IMR-90 (cell line): Measurements from ENCODE around the gene ETFB. TPM values are rescaled to one million over a fixed set of nuclear protein-coding genes. Genes with fewer than 3 reads are reported as not detected.

ENCODE experiments used
- ATAC-seq: fragments of 200-7000 bp; cut with Tn5 transposase; 2 replicates; pipeline ENCODE4 v1.9.1; 2020; ENCODE audit warnings: low read depth, mild to moderate bottlenecking, moderate library complexity
- BruUV-seq: library from RNA; stranded (reverse); fragments of 400-500 nt; replicated peaks from 2 replicates; lab custom pipeline; 2021; lab: Mats Ljungman, UMichigan
- CTCF ChIA-PET: fragments of 300-600 bp; formaldehyde crosslinking; extraction: SDS; loops from one replicate; lab custom pipeline; 2021; ENCODE audit warnings: antibody characterized with exemption; lab: Yijun Ruan, JAX
- POLR2A ChIA-PET: fragments of 300-600 bp; sonication (Branson Sonifier 250); formaldehyde crosslinking; loops from one replicate; lab custom pipeline; 2022; ENCODE audit warnings: antibody characterized with exemption; ENCODE audit not compliant: unreplicated experiment; lab: Charles Lee
- DNase-seq: peaks from one replicate; pipeline ENCODE4 v3.0.0; 2013
- H2AFZ ChIP-seq: replicated peaks from 2 replicates; pipeline ENCODE3; 2013; ENCODE audit warnings: low read length, mild to moderate bottlenecking; ENCODE audit not compliant: poor library complexity
- H2AK5ac ChIP-seq: 2 replicates; pipeline ENCODE4 v1.6.1; 2013; ENCODE audit warnings: low read depth, low read length, inconsistent platforms
- H2AK9ac ChIP-seq: replicated peaks from 2 replicates; pipeline ENCODE3; 2013; ENCODE audit warnings: mild to moderate bottlenecking, low read depth, low read length, moderate library complexity; ENCODE audit not compliant: poor library complexity
- H2BK120ac ChIP-seq: 2 replicates; pipeline ENCODE4 v1.6.1; 2013; ENCODE audit warnings: low read depth, low read length, inconsistent platforms
- H2BK15ac ChIP-seq: 3 replicates; pipeline ENCODE4 v1.6.1; 2013; ENCODE audit warnings: low read depth, low read length, inconsistent platforms
- H2BK20ac ChIP-seq: 2 replicates; pipeline ENCODE4 v1.6.1; 2013; ENCODE audit warnings: low read depth, mild to moderate bottlenecking, inconsistent platforms, low read length, moderate library complexity
- H2BK5ac ChIP-seq: 2 replicates; pipeline ENCODE4 v1.6.1; 2013; ENCODE audit warnings: mild to moderate bottlenecking, low read depth, low read length, inconsistent platforms; ENCODE audit not compliant: poor library complexity, severe bottlenecking
- H3K14ac ChIP-seq: replicated peaks from 2 replicates; pipeline ENCODE4 v1.6.1; 2013; ENCODE audit warnings: low read depth, low read length, inconsistent platforms
- H3K18ac ChIP-seq: 2 replicates; pipeline ENCODE4 v1.6.1; 2013; ENCODE audit warnings: low read depth, low read length, control low read depth
- H3K23ac ChIP-seq: 2 replicates; pipeline ENCODE4 v1.6.1; 2013; ENCODE audit warnings: low read depth, low read length, inconsistent platforms
- H3K27ac ChIP-seq: 2 replicates; pipeline ENCODE4 v1.5.1; 2013; ENCODE audit warnings: mild to moderate bottlenecking, control low read depth, low read length; ENCODE audit not compliant: insufficient read depth
- H3K27me3 ChIP-seq: 2 replicates; pipeline ENCODE4 v1.6.1; 2013; ENCODE audit warnings: low read length; ENCODE audit not compliant: control insufficient read depth, insufficient read depth
- H3K36me3 ChIP-seq: 2 replicates; pipeline ENCODE4 v1.6.1; 2013; ENCODE audit warnings: low read length, mixed read lengths; ENCODE audit not compliant: control insufficient read depth, insufficient read depth
- H3K4ac ChIP-seq: 2 replicates; pipeline ENCODE4 v1.6.1; 2013; ENCODE audit warnings: low read depth, low read length, inconsistent platforms
- H3K4me1 ChIP-seq: 2 replicates; pipeline ENCODE4 v1.6.1; 2013; ENCODE audit warnings: low read length, mixed read lengths; ENCODE audit not compliant: control insufficient read depth, insufficient read depth
- H3K4me2 ChIP-seq: 2 replicates; pipeline ENCODE4 v1.6.1; 2013; ENCODE audit warnings: low read depth, mild to moderate bottlenecking, control low read depth, low read length, moderate library complexity
- H3K4me3 ChIP-seq: 2 replicates; pipeline ENCODE4 v1.5.1; 2013; ENCODE audit warnings: low read depth, mild to moderate bottlenecking, control low read depth, low read length, moderate library complexity; ENCODE audit not compliant: insufficient read depth
- H3K56ac ChIP-seq: 2 replicates; pipeline ENCODE4 v1.6.1; 2013; ENCODE audit warnings: low read length, inconsistent platforms; ENCODE audit not compliant: insufficient read depth; ENCODE audit errors: extremely low read depth
- H3K79me1 ChIP-seq, 2 experiments: 2 replicates each; pipeline ENCODE4 v1.6.1; 2013; ENCODE audit warnings: low read length in 2 of 2, inconsistent platforms in 1 of 2, low read depth in 1 of 2
- H3K9ac ChIP-seq: 2 replicates; pipeline ENCODE4 v1.6.1; 2013; ENCODE audit warnings: low read depth, low read length, control low read depth
- H3K9me1 ChIP-seq: 2 replicates; pipeline ENCODE4 v1.6.1; 2013; ENCODE audit warnings: low read length, inconsistent platforms; ENCODE audit not compliant: insufficient read depth
- H3K9me3 ChIP-seq: 2 replicates; pipeline ENCODE4 v1.6.1; 2013; ENCODE audit warnings: low read length; ENCODE audit not compliant: control insufficient read depth, insufficient read depth
- H4K20me1 ChIP-seq: 2 replicates; pipeline ENCODE4 v1.6.1; 2013; ENCODE audit warnings: low read length, inconsistent platforms; ENCODE audit not compliant: insufficient read depth
- H4K5ac ChIP-seq: 2 replicates; pipeline ENCODE4 v1.6.1; 2013; ENCODE audit warnings: mild to moderate bottlenecking, low read depth, low read length, control low read depth
- H4K8ac ChIP-seq, 2 experiments: 2 replicates each; pipeline ENCODE4 v1.6.1; 2013; ENCODE audit warnings: low read depth in 2 of 2, low read length in 2 of 2, control low read depth in 1 of 2, inconsistent platforms in 1 of 2
- H4K91ac ChIP-seq: 2 replicates; pipeline ENCODE4 v1.6.1; 2013; ENCODE audit warnings: low read depth, low read length, inconsistent platforms; ENCODE audit not compliant: insufficient read depth
- BHLHE40 ChIP-seq: fragments of 150-350 bp; IDR thresholded peaks from 2 replicates; pipeline ENCODE4 v1.6.1; 2016; ENCODE audit warnings: mild to moderate bottlenecking, low read depth, low read length
- FOS ChIP-seq: fragments of 150-350 bp; IDR thresholded peaks from 2 replicates; pipeline ENCODE4 v1.6.1; 2016; ENCODE audit warnings: low read depth, low read length
- POLR2A ChIP-seq: IDR thresholded peaks from 2 replicates; pipeline ENCODE4 v1.6.1; 2012; ENCODE audit warnings: mild to moderate bottlenecking, low read depth, low read length
- RAD21 ChIP-seq: IDR thresholded peaks from 2 replicates; pipeline ENCODE4 v1.6.1; 2012; ENCODE audit warnings: low read length, improper control_type of control experiment
- WGBS, 2 experiments: methylation state at CpG; one replicate each; pipeline versions ENCODE4 v1.1.5 to v1.1.7; 2013; ENCODE audit warnings: missing lambda C conversion rate in 2 of 2; ENCODE audit not compliant: insufficient read length in 1 of 2; ENCODE audit errors: extremely low coverage in 2 of 2; 5-methylcytosine and 5-hydroxymethylcytosine counted together
- dilution Hi-C: fragments of 300-500 bp; cut with HindIII; formaldehyde crosslinking; loops from one replicate; pipeline ENCODE4 v1.14.3; 2018; ENCODE audit warnings: low sequenced_read_pairs; ENCODE audit not compliant: unreplicated experiment
- in situ Hi-C: fragments of 300-500 bp; cut with MboI; formaldehyde crosslinking; loops from 3 replicates; pipeline ENCODE4 v1.14.3; 2019; ENCODE audit warnings: low sequenced_read_pairs, inconsistent platforms, mixed read lengths
- intact Hi-C: fragments of 100-400 bp; cut with micrococcal nuclease; formaldehyde crosslinking; loops from 2 replicates; pipeline ENCODE4 v1.10.0; 2022
- polyA plus RNA-seq, 3 experiments: library from polyadenylated mRNA; depleted of rRNA; stranded (reverse); fragments of >200 nt; gene quantifications; 2 replicates each; pipeline ENCODE4 v1.2.3, GENCODE V29; 2012; ENCODE audit warnings: low replicate concordance in 1 of 3
- total RNA-seq: library from RNA; depleted of rRNA; stranded (reverse); fragments of >200 nt; gene quantifications from 2 replicates; pipeline ENCODE4 v1.2.3, GENCODE V29; 2012

ETFB gene
- total and polyA plus RNA-seq, 2 of the 4 experiments (the other 2 are of a cell fraction), result 141 to 166 TPM

DNA sequence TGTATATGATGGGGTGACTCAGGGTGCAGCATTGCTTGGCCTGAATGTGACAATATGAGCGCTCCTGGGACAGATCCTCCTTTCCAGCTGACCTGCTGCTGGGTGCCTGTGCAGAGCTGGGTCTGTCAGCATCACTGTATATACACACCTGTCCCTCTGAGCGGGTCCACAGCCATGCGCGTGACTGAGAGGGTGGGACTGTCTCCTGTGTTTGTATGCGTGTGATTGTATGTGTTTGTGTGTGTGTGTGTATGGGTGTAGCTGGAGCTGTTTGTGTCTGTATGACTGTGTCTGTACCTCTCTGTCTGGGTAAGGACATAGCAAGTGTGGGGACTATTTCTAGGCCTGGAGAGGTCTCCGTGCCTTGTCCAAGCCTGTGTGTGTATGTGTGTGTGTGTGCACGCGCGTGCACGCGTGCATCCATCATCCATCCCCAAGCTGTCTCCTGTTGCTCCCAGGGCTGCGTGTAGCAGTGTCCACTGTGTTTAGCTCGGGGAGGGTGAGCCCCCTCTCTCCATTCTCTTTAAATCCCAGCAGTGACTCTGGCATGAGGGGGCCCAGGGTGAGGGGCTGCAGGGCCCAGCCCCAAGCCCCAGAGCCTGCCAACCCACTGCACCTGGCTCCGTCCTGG lies 46.4 kb downstream of the ETFB start:
- Histone ChIP-seq H3K4me1 (no peaks in the 10 kb centered on the region), H3K9me3 (0 out of 2 replicates have a peak, but pooled peaks cover under 1% of the 10 kb centered on the region), H2BK5ac (no peak overlapping the region), H3K79me1 (no peaks in the 10 kb centered on the region), H3K23ac (no peak overlapping the region), H2AK9ac (no peak overlapping the region), H2BK120ac (no peak overlapping the region), H4K8ac (no peak overlapping the region), H4K20me1 (no peaks in the 10 kb centered on the region), H3K4me3 (no peak overlapping the region), H3K27me3 (no peaks in the 10 kb centered on the region), H2AK5ac (no peak overlapping the region), H3K14ac (no peak overlapping the region), H3K18ac (no peak overlapping the region), H2BK15ac (no peak overlapping the region), H3K36me3 (no peaks in the 10 kb centered on the region), H3K27ac (no peak overlapping the region), H3K4ac (no peak overlapping the region), H2BK20ac (no peak overlapping the region), H4K5ac (no peak overlapping the region), H3K9me1 (no peaks in the 10 kb centered on the region), H3K9ac (no peak overlapping the region), H2AFZ (no peak overlapping the region), H3K56ac (no peak overlapping the region), H4K91ac (no peak overlapping the region), H3K4me2 (no peak overlapping the region)
- DNase-seq (no peak), ATAC-seq (no peak)
- in situ Hi-C loops, result no loop called here
- TF ChIP-seq POLR2A, result no peak
- TF ChIP-seq RAD21, result no peak
- no peak for TF ChIP-seq BHLHE40
- TF ChIP-seq FOS, result no peak
- ChIA-PET CTCF (no interaction called here), POLR2A (no interaction called here)
- 80% methylated on average over 1 of the region's 14 CpGs; no CpG with 5 or more reads in 1 of the 2 experiments for WGBS, 2 experiments
- no TSS peak for BruUV-seq
- intact Hi-C loops, result no loop called here
- dilution Hi-C loops, result no loop called here
